Measurements from ENCODE around the gene HSPA12B.

The HSPA12B gene

DNA sequence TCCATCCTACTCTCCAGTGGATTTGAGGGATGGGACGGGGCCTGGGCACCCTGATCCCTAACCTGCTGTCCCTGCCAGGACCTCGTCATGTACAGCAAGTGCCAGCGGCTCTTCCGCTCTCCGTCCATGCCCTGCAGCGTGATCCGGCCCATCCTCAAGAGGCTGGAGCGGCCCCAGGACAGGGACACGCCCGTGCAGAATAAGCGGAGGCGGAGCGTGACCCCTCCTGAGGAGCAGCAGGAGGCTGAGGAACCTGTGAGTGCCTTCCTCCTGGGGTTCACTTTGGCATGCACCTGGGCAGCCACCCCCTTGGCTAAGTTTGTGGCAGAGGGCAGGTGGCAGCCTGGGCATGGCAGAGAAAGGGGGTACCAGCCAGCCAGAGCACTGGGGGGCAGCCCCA lies 69.4 kb downstream of the HSPA12B start:
- H3K27ac ChIP-seq, result 0 out of 2 replicates have a peak overlapping the region, but pooled peaks have one; percentile 4
- no peak for TF ChIP-seq ZFX (IDR thresholded peaks at IDR 0.05; ENCODE audit: borderline replicate concordance)
- TF ChIP-seq, protein P1, sequence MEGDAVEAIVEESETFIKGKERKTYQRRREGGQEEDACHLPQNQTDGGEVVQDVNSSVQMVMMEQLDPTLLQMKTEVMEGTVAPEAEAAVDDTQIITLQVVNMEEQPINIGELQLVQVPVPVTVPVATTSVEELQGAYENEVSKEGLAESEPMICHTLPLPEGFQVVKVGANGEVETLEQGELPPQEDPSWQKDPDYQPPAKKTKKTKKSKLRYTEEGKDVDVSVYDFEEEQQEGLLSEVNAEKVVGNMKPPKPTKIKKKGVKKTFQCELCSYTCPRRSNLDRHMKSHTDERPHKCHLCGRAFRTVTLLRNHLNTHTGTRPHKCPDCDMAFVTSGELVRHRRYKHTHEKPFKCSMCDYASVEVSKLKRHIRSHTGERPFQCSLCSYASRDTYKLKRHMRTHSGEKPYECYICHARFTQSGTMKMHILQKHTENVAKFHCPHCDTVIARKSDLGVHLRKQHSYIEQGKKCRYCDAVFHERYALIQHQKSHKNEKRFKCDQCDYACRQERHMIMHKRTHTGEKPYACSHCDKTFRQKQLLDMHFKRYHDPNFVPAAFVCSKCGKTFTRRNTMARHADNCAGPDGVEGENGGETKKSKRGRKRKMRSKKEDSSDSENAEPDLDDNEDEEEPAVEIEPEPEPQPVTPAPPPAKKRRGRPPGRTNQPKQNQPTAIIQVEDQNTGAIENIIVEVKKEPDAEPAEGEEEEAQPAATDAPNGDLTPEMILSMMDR (IDR thresholded peaks at IDR 0.05), result no peak

Data from 22Rv1 (cell line).